GM18505 (cell line): Measurements from ENCODE around the gene INPP4A.

Experiments
- ATAC-seq: cut with Tn5 transposase; IDR thresholded peaks from one replicate; pipeline ENCODE4 v1.9.1; 2021; ENCODE audit not compliant: unreplicated experiment
- POLR2A ChIP-seq: IDR thresholded peaks from 4 replicates; pipeline ENCODE4 v1.6.1; 2011; ENCODE audit warnings: borderline replicate concordance; ENCODE audit not compliant: insufficient read depth, insufficient read length; ENCODE audit errors: extremely low read depth

Gene INPP4A

DNA sequence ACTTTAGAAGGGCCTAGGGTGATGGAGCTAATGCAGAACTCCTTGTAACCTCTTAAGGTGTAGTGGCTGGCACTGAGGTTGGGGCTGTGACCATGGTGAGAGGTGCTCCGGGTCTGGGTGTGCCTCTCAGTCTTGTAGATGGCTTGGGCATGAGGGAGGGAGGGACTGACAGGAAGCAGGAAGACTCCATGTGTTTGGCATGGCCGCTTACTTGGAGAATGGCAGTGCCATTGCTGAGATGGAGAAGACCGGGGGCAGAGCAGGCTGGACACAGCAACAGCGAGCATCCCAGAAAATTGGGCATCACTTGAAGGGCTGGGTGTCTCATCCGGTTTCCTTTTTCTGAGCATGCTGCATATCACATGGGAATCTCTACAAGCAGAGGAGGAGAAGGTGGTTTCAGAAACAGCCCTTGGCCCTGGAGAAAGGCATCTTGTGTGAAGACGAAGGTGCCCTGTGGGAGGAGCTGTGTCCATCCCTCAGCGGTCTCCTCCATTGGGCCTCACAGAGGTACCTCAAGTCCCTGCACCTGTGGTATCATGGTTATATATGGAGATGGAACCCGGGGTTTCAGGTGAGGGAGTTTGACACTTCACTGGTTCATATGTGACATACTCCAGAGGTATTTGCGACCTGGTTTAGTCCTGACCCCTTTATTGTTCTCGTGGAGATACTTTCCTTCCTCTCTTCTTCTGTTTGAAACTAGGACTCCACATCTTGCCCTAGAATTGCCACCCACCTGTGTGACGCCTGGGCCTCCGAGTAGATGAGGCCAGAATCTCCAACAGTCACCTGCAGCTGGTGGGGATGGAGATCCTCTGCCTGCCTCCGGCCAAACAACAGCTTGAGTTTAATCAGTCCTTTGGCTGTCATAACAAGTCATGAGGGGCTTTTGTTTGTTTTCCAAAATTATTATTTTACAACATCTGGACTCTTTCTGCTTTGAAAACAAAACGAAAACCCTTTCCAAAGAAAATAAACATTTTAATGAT, 45.6 kb downstream of the INPP4A start:
- TF ChIP-seq POLR2A, result no peak
- ATAC-seq, result no peak

DNA sequence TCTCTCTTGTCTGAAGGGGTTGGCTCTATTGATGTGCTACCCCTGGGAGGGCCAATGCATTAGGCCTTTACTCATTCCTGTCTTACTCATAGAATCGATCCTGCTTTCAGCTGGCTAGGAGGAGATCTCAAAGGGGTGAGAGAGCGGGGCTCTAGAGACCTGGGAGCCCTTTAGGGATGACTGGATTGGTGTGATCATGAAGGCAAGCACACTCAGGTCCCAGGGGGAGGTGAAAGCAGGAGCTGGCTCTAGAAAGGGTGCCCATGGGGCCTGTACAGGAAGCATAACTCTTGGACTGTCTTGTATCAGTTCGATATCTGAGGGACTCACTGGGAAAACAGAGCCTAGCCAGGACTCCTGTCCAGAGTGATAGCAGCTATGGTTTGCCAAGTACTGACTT, 47.8 kb downstream of the INPP4A start:
- no peak for ATAC-seq
- TF ChIP-seq POLR2A, result no peak

DNA sequence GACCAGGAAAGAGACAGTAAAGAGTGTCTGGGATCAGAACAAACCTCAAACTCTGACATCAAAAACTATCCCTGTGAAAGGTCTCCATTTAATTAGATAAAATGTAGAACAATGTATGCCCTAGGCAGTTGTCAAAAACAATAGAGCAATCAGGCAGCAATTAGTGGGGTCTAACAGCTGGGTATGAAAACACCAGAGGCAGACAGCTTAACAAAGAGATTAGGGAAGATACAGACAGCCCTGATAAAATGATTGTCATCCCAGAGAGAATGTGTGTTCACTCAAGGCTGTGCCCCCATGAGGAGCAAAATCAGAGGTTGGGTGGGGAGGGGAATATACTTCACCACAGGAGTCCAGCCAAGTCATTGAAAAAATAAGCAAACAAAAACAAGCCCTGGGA, 50.0 kb downstream of the INPP4A start:
- ATAC-seq, result no peak
- no peak for TF ChIP-seq POLR2A

DNA sequence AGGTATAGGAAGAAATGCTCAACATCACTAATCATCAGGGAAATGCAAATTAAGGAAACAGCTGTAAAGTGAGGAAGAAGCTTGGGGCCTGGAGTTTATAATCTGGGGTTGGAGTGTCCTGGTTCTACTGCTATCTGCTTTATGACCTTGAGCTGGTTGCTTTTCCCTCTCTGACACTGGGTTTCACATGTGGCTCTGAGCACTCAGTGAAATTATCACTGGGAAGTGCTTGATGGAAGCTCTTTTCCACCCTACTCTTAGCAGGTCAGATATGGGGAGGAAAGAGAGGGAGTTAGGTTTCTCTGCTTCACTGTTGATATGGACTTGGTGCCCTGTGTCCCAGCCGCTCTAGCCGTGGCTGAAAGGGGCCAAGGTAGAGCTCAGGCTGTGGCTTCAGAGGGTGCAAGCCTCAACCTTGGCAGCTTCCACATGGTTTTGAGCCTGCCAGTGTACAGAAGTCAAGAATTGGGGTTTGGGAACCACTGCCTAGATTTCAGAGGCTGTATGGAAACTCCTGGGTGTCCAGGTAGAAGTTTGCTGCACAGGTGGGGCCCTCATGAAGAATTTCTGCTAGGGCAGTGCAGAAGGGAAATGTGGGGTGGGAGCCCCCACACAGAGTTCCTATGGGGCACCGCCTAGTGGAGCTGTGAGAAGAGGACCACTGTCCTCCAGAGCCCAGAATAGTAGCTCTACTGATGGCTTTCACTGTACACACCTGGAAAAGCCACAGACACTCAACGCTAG, 52.3 kb downstream of the INPP4A start:
- no peak for TF ChIP-seq POLR2A
- no peak for ATAC-seq

DNA sequence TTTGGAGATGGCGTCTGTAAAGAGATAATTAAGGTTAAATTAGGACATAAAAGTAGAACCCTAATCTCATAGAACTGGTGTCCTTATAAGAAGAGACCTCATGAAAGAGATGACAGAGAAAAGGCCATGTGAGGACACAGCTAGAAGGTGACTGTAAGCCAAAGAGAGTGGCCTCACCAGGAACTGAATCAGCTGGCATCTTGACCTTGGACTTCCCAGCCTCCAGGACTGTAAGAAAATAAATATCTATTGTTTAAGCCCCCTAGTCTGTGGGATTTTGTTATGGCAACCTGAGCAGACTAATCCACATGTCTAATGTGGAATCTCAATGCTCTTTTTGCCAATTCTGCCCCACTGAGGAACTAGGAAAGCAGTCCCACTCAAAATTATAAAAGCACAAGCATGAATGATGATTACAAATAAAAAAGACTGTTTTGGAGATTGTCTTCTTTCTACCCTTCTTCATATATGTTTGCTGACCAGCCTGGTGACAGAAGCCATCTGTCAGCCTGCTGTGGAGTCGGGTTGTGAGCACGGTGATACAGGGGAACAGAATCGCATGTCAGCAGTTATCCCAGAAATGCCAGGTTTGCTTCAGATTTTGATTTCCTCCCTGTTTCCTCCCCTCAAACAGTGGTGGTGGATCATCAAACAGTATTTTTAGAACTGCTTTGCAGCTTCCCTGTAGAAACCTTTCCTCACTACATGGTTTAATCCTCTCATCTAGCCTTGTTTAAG, 54.2 kb downstream of the INPP4A start:
- no peak for ATAC-seq
- TF ChIP-seq POLR2A, result no peak

DNA sequence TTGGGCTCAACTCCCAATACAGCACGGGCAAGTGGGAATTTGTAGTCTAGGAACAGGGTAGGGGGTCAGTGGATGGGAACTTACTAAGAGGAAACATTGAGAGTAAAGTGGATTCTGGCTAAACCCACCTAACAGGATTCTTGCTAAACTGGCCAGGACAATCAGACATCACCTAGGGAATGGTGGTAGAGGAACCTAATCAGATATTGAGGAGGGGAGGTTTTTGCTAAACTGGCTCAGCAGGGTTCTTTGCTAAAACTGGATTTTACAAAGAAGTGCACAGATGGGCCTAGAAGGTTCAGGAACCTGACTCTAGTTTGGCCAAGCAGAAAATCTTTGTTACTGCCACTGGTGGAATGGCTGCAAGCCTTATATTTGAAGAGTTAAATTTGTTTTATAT, 55.9 kb downstream of the INPP4A start:
- ATAC-seq, result no peak
- no peak for TF ChIP-seq POLR2A

DNA sequence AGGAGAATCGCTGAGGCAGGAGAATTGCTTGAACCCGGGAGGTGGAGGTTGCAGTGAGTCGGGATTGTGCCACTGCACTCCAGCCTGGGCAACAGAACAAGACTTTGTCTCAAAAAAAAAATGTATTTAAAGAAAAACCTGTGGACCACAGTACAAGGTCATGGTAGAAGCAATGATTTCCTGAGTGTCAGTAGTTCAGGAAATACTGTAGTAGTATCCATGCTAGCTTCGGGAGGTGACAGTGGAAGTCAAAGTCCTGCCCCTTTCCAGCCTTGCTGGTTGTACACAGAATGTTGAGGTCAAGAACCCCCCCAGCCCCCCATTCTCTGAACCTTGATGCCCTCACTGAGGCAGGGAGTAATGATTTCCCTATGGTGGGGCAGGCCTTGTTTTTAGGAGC, 56.6 kb downstream of the INPP4A start:
- ATAC-seq, result no peak
- no peak for TF ChIP-seq POLR2A

DNA sequence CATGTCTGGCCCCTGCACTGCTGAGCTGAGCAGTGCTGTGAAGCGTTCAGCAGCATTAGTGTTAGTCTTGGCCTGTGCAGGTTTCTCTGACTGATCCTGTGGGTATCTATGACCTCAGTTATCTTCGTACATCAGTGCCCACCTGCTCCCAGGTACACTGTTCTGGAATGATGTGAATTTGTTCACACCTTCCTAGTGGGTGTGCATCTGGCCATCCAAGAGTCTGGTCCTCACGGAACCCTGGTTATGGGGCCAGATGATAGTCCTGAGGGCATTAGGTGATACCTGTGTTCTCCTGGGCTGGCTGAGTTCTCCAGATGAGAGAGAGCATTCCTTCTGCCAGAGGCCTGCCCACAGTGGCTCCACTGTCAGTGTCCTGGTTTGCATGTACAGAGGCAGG, 57.2 kb downstream of the INPP4A start:
- no peak for ATAC-seq
- no peak for TF ChIP-seq POLR2A

DNA sequence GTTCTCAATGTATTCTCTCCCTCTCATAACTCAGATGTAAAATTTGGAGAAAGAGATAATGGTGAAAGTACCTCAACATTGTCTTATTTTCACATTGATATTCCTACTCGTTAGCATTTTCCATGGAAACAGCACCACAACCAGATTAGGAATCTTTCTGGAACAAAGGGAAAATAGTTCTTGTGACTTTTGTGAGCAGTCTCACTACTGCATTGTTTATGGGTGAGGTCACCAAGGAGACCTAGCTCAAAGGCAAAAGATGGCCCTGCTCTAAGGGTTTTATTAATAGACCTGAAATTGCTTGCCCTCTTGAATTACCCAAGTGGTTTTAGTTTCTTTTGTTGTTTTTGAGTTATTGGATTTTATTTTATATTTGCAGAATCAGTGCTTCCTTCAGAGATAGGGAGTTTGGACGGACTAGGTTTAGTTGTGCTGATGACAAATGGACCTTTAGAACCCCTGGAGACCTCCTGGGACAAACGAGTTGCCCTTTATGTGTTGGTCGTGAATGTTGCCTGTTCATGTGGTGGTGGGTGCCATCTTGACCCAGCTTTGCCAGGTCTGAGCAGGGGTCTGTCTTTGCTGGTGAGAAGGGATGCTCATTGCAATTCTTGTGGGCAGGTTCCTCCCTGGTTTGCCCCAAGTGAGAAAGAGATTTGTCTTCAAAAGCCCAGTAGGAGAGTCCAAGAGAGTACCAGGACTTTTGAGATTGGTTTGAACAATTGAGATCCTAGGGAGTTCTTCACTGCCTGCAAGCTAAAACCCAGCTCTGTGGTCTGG, 58.1 kb downstream of the INPP4A start:
- ATAC-seq, result no peak
- no peak for TF ChIP-seq POLR2A

DNA sequence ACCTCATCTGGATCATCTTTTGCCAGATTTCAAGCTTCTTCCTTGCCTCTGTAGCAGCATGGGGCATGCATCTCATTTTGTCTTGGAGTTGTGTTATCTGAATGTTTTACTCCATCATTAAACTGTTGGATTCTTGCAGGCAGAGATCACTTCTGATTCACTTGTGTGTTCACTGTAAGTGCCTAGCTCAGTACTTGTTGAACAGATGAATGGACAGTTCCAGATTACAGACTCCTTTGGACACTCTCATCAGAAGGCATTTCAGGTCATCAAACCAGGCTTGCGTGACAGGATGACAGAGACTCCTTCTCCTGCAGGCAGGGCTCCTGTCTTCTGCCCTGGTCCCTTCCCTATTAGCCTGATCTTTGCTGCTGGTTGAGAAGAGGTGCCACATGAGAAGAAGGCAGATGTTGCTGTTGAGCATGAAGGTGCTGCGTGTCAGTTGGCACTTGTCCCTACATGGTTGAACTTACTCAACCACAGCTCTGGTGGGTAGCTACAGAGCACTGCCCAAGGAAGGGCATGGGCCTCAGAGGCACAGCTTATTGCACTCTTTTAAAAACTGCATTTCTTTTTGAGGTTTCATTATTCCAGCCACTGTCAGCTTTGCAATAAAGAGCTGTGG, 58.9 kb downstream of the INPP4A start:
- no peak for TF ChIP-seq POLR2A
- no peak for ATAC-seq

DNA sequence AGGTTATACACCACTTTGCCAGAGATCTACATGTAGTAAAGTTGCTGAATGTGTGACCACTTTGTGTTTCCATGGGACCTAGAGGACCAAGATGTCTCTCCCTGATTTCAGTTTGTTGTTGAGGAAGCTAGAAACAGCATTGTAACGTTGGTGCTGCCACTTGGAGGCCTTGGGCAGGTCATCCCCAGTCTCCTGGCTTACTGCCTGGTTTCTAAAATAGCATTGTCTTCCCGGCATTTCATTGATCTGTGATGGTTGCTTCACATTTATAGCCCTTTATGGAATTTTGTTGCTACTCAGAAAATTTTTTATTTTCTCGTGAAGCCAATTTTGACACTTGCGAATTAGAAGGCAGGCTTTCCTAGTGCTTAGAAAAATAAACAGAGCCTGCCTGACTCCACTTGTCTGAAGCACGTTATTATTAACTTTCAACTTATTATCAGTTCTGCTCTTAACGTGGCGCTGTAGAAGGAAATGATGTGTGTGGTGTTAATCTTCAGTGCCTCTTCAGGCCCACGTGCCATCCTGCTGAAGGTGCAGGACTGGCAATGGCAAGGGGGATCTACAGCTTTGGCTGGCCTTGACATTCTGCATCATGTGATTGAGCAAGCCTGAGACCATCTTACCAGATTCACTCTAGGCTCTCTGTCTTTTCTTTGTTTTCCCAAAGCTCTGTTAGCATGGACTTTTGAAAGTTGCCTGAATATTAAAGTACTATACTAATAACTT, 59.9 kb downstream of the INPP4A start:
- no peak for ATAC-seq
- TF ChIP-seq POLR2A, result no peak

DNA sequence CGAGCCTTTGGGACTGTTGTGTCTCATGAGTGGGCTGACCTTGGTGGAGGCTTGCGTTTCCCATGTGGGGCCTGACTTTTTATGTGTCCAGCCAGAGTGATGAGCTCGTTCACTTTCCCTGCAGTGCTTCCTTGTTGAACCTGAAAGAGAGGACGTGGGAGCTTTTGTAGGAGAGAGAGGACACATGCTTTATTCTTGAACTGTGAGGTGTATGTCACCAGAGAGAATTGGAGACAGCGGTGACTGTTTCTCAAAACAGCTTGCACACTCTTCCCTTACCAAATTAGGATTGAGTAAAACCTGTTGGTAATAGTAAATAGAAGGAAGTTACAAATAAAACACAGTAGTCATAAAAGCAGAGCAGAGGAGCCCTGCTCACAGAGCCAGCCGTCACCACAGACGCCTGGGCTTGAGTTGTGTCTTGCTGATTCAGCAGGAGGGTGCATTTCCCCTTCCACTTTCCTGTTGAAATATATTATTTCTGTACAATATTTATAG, 60.7 kb downstream of the INPP4A start:
- ATAC-seq, result no peak
- TF ChIP-seq POLR2A, result no peak

DNA sequence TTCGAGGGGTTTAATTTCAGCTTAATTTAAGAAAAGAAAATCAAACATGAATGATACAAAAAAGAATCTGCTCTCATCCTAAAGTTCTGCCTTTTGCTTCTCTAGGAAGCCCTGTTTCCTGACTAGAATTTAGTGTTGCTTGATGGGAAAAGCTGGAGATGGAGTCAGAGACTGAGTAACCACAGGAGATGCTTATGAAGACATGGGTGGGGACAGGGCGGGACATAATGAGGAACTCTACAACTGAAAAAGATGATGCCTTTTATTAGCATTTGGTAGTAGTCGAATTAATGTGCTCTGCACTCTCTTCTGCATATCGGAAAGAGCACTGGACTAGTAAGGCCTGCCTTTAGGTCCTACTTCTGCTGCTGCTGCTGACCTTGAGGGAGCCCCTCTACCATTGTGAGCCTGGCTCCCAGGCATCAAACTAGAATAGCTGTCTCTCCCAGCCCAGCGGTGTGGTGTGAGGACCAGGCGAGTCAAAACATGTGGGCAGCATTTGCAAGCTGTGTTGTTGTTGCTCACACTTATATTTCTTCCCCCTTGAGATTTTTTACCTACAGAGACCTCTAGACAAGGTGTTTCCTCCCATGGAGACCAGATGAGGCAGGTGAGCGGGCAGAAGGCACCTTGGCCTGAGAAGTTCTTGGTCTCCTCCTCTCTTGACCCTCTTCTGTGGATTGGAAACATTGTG, 61.5 kb downstream of the INPP4A start:
- ATAC-seq, result no peak
- TF ChIP-seq POLR2A, result no peak
